Adrenal gland (tissue), 12 donors: ENCODE results near the gene PGM2. TPM values are rescaled to one million over a fixed set of nuclear protein-coding genes. Genes with fewer than 3 reads are reported as not detected.
A peak's percentile ranks its signal among the peaks of the same experiment; 100 is the strongest.

Experiments used
- DNase-seq, 7 donors: peaks; one replicate each; pipeline ENCODE4 v3.0.0-alpha.2; 2019 to 2020
- H3K27ac ChIP-seq, 5 donors: fragments of 200-600 bp; sonication (generic) in 4 of 5; 1 replicate in 3 of 5; 2 replicates in 2 of 5; pipeline versions ENCODE4 v1.5.1 to v1.8.0; 2016 to 2020; ENCODE audit warnings: mild to moderate bottlenecking in 1 of 5
- H3K27me3 ChIP-seq: fragments of 200-600 bp; 2 replicates; pipeline ENCODE4 v1.8.0; 2021
- H3K36me3 ChIP-seq, 2 donors: fragments of 200-600 bp; replicated peaks in 1 of 2; 1 replicate in 1 of 2; 2 replicates in 1 of 2; pipeline versions ENCODE4 v1.5.1 to v1.8.0; 2018 to 2022
- H3K4me1 ChIP-seq, 2 donors: fragments of 200-600 bp; replicated peaks in 1 of 2; 1 replicate in 1 of 2; 2 replicates in 1 of 2; pipeline versions ENCODE4 v1.5.1 to v1.8.0; 2018 to 2021
- H3K4me3 ChIP-seq, 4 donors: fragments of 200-600 bp; sonication (generic) in 3 of 4; one replicate each; pipeline ENCODE4 v1.5.1; 2016 to 2018
- H3K9me3 ChIP-seq, 3 donors: fragments of 200-600 bp; sonication (generic) in 1 of 3; replicated peaks in 1 of 3; 1 replicate in 2 of 3; 2 replicates in 1 of 3; pipeline versions ENCODE4 v1.5.1 to v1.8.0; 2016 to 2021
- CTCF ChIP-seq, 6 experiments: fragments of 450-650 bp in 4 of 6; fragments of 200-600 bp in 2 of 6; sonication (generic) in 1 of 6; IDR thresholded peaks; 1 replicate in 5 of 6; 2 replicates in 1 of 6; pipeline versions ENCODE4 v1.5.1 to v1.8.0; 2016 to 2021; ENCODE audit warnings: antibody characterized with exemption in 6 of 6, mild to moderate bottlenecking in 2 of 6, moderate library complexity in 1 of 6
- POLR2A ChIP-seq, 2 donors: fragments of 450-650 bp; IDR thresholded peaks; one replicate each; pipeline ENCODE4 v1.6.1; 2017; ENCODE audit warnings: antibody characterized with exemption in 2 of 2, mild to moderate bottlenecking in 2 of 2, moderate library complexity in 1 of 2
- WGBS, 4 donors: extraction: QIAGEN DNeasy Blood & Tissue Kit in 2 of 4; methylation state at CpG; one replicate each; pipeline versions ENCODE4 v1.1.5 to v1.1.7; 2013 to 2017; 5-methylcytosine and 5-hydroxymethylcytosine counted together
- intact Hi-C, 2 donors: fragments of 100-400 bp; cut with DNase I; formaldehyde crosslinking; loops; one replicate each; pipeline versions ENCODE4 v1.14.1 to v1.15.0; 2022 to 2023
- polyA plus RNA-seq, 3 donors: library from polyadenylated mRNA; stranded (reverse); fragments of 200-250 nt in 2 of 3; fragments of 350-450 nt in 1 of 3; fragmentation: Illumina TruSeq in 1 of 3; extraction: RNeasy Lipid Tissue Mini Kit (QIAGEN cat#74804) in 1 of 3; gene quantifications; one replicate each; pipeline ENCODE4 v1.2.3, GENCODE V29; 2013 to 2014
- total RNA-seq, 9 donors: library from RNA; depleted of rRNA in 4 of 9; stranded (reverse); fragments of >200 nt in 4 of 9; fragments of 120-200 nt in 1 of 9; fragmentation: NEBNext Ultra II Directional in 1 of 9; extraction: Animal tissue kit (Norgen Biotek cat#: 25700) in 1 of 9; gene quantifications; one replicate each; pipeline versions ENCODE4 v1.1.0 to v1.2.4, GENCODE V29; 2013 to 2023
- donor health status: healthy with polysubstance abuse.
- donor health status: Bipolar disorder and iron deficiency.
- donor health status: DM: yes; HTN: yes; CAD: no.
- donor health status: DM: no; HTN: no; CAD: no.
- donor health status: DM: no; HTN: no; CAD: no.
- donor health status: DM: yes; HTN: yes; CAD: no.

PGM2 gene
- total and polyA plus RNA-seq, 12 donors = 6.8 to 59.2 (median 27.2) TPM

GRCh38 chr4:37892641-37893040 lies 66.2 kb downstream of the PGM2 start:
- Histone ChIP-seq H3K9me3 (no peaks in the 10 kb centered on the region), H3K36me3 (no peaks in the 10 kb centered on the region), H3K4me3 (no peak overlapping the region), H3K4me1 (peaks cover 0 to 7% of the 10 kb centered on the region in 2 donors), H3K27ac (no peak overlapping the region), H3K27me3 (no peaks in the 10 kb centered on the region)
- TF ChIP-seq POLR2A (IDR thresholded peaks at IDR 0.05) (no peak), CTCF (IDR thresholded peaks at IDR 0.05) (no peak)
- peak in 2 of 7 donors; percentile 19 to 26 for DNase-seq
- intact Hi-C loops = no loop called here
- 64 to 73% (median 71%) methylated on average over 5 of the region's 5 CpGs for WGBS, 4 donors

GRCh38 chr4:37893164-37893563 lies 66.7 kb downstream of the PGM2 start:
- Histone ChIP-seq H3K36me3 (no peaks in the 10 kb centered on the region), H3K4me3 (no peak overlapping the region), H3K27ac (no peak overlapping the region), H3K9me3 (no peaks in the 10 kb centered on the region), H3K27me3 (no peaks in the 10 kb centered on the region), H3K4me1 (peaks cover 0 to 7% of the 10 kb centered on the region in 2 donors)
- TF ChIP-seq CTCF (IDR thresholded peaks at IDR 0.05) (no peak), POLR2A (IDR thresholded peaks at IDR 0.05) (no peak)
- DNase-seq = no peak
- WGBS, 4 donors = 82 to 90% (median 88%) methylated on average over 3 of the region's 3 CpGs
- intact Hi-C loops = no loop called here

- TF ChIP-seq CTCF (IDR thresholded peaks at IDR 0.05) (no peak), POLR2A (IDR thresholded peaks at IDR 0.05) (no peak)
- Histone ChIP-seq H3K27ac (no peak overlapping the region), H3K4me1 (peaks cover 0 to 2% of the 10 kb centered on the region in 2 donors), H3K4me3 (no peak overlapping the region), H3K9me3 (no peaks in the 10 kb centered on the region), H3K27me3 (no peaks in the 10 kb centered on the region), H3K36me3 (no peaks in the 10 kb centered on the region)
- intact Hi-C loops = no loop called here
- no peak for DNase-seq
- 76 to 81% (median 79%) methylated on average over 7 of the region's 7 CpGs for WGBS, 4 donors
These were observed 68.8 kb downstream of the PGM2 start for GRCh38 chr4:37895271-37895670.

GRCh38 chr4:37896206-37896860 lies 69.8 kb downstream of the PGM2 start:
- intact Hi-C loops = no loop called here
- H3K27ac ChIP-seq = no peak overlapping the region

More at GRCh38 chr4:37896206-37896860, 69.8 kb downstream of the PGM2 start:
- no peaks in the 10 kb centered on the region for H3K36me3 ChIP-seq
- no peak for DNase-seq
- no peaks in the 10 kb centered on the region for H3K4me1 ChIP-seq
- no peak overlapping the region for H3K4me3 ChIP-seq
- no peaks in the 10 kb centered on the region for H3K9me3 ChIP-seq
- TF ChIP-seq CTCF (IDR thresholded peaks at IDR 0.05) (no peak), POLR2A (IDR thresholded peaks at IDR 0.05) (no peak)
- H3K27me3 ChIP-seq = no peaks in the 10 kb centered on the region
